ENCODE measurements around the gene NUDT9. TPM values are rescaled to one million over a fixed set of nuclear protein-coding genes. Genes with fewer than 3 reads are reported as not detected.
A peak's percentile ranks its signal among the peaks of the same experiment; 100 is the strongest.

Gene NUDT9
- total RNA-seq, 1 donor from 2014 or later, result 33.7 TPM

GRCh38 chr4:87390551-87390890 lies 31.9 kb upstream of the NUDT9 start:
- peaks cover 2% of the 10 kb centered on the region for H3K4me1 ChIP-seq (ENCODE audit: insufficient read depth, low read length)
- H3K36me3 ChIP-seq (ENCODE audit: insufficient read depth, low read length), result no peaks in the 10 kb centered on the region
- FAIRE-seq, result no peak
- Mint-ChIP-seq H3K27me3 (ENCODE audit: low read depth, unreplicated experiment) (no peaks in the 10 kb centered on the region), H3K9me3 (ENCODE audit: unreplicated experiment) (no peaks in the 10 kb centered on the region), H3K27ac (ENCODE audit: unreplicated experiment) (peak overlapping the region; percentile 88), H3K4me3 (ENCODE audit: unreplicated experiment) (peak overlapping the region; percentile 91), H3K4me1 (ENCODE audit: low read depth, unreplicated experiment) (peaks cover 14% of the 10 kb centered on the region), H3K36me3 (ENCODE audit: low read depth, unreplicated experiment) (peaks cover 2% of the 10 kb centered on the region)
- peak overlapping the region; percentile 82 for H3K4me2 ChIP-seq (ENCODE audit: low read length)
- no peaks in the 10 kb centered on the region for H4K20me1 ChIP-seq (ENCODE audit: insufficient read depth, low read length)
- H3K79me2 ChIP-seq (ENCODE audit: insufficient read depth, low read length), result peaks cover 14% of the 10 kb centered on the region
- peak overlapping the region; percentile 89 for H3K9ac ChIP-seq (ENCODE audit: low read length)
- TF ChIP-seq EZH2 (IDR thresholded peaks at IDR 0.05; ENCODE audit: insufficient read depth, low read length) (no peak), CTCF (IDR thresholded peaks at IDR 0.05; ENCODE audit: insufficient read depth, low read depth, low read length) (no peak)
- no peaks in the 10 kb centered on the region for H3K9me3 ChIP-seq (ENCODE audit: insufficient read depth, low read depth, low read length)
- no peak for DNase-seq (ENCODE audit: low read depth)
- peak overlapping the region; percentile 68 for H3K27ac ChIP-seq (ENCODE audit: low read depth, low read length)
- H3K27me3 ChIP-seq (ENCODE audit: insufficient read depth, low read length), result no peaks in the 10 kb centered on the region
- H2AFZ ChIP-seq (ENCODE audit: low read depth, low read length), result peak overlapping the region; percentile 95
- peak overlapping the region; percentile 82 for H3K4me3 ChIP-seq (ENCODE audit: insufficient read depth, low read depth, low read length)

- Mint-ChIP-seq H3K36me3 (ENCODE audit: low read depth, unreplicated experiment) (peaks cover 2% of the 10 kb centered on the region), H3K4me3 (ENCODE audit: unreplicated experiment) (peak within 1 kb of the TSS; percentile 91), H3K4me1 (ENCODE audit: low read depth, unreplicated experiment) (peaks cover 14% of the 10 kb centered on the region), H3K27me3 (ENCODE audit: low read depth, unreplicated experiment) (no peaks in the 10 kb centered on the region), H3K9me3 (ENCODE audit: unreplicated experiment) (no peaks in the 10 kb centered on the region), H3K27ac (ENCODE audit: unreplicated experiment) (peak within 1 kb of the TSS; percentile 88)
- no peak for TF ChIP-seq CTCF (IDR thresholded peaks at IDR 0.05; ENCODE audit: insufficient read depth, low read depth, low read length)
- TF ChIP-seq EZH2 (IDR thresholded peaks at IDR 0.05; ENCODE audit: insufficient read depth, low read length), result no peak
- Histone ChIP-seq H2AFZ (ENCODE audit: low read depth, low read length) (peak within 1 kb of the TSS; percentile 95), H3K36me3 (ENCODE audit: insufficient read depth, low read length) (no peaks in the 10 kb centered on the region), H3K4me1 (ENCODE audit: insufficient read depth, low read length) (peaks cover 2% of the 10 kb centered on the region), H3K27ac (ENCODE audit: low read depth, low read length) (peak within 1 kb of the TSS; percentile 68), H3K9ac (ENCODE audit: low read length) (peak within 1 kb of the TSS; percentile 89), H4K20me1 (ENCODE audit: insufficient read depth, low read length) (no peaks in the 10 kb centered on the region), H3K4me2 (ENCODE audit: low read length) (peak within 1 kb of the TSS; percentile 82), H3K79me2 (ENCODE audit: insufficient read depth, low read length) (peaks cover 14% of the 10 kb centered on the region), H3K4me3 (ENCODE audit: insufficient read depth, low read depth, low read length) (peak within 1 kb of the TSS; percentile 82), H3K9me3 (ENCODE audit: insufficient read depth, low read depth, low read length) (no peaks in the 10 kb centered on the region), H3K27me3 (ENCODE audit: insufficient read depth, low read length) (no peaks in the 10 kb centered on the region)
- DNase-seq (ENCODE audit: low read depth) (peak; percentile 90), FAIRE-seq (peak; percentile 84)
Observed at GRCh38 chr4:87390891-87391575, 31.3 kb upstream of the NUDT9 start, which contains the start of gene HSD17B11. Gene HSD17B11, minus strand, starts transcription at chr4:87391188. Its CDS starts 118 bp downstream, at chr4:87391070.

- Histone ChIP-seq H3K4me1 (ENCODE audit: insufficient read depth, low read length) (peaks cover 2% of the 10 kb centered on the region), H3K79me2 (ENCODE audit: insufficient read depth, low read length) (peaks cover 14% of the 10 kb centered on the region), H4K20me1 (ENCODE audit: insufficient read depth, low read length) (no peaks in the 10 kb centered on the region), H3K4me3 (ENCODE audit: insufficient read depth, low read depth, low read length) (peak overlapping the region; percentile 82), H3K36me3 (ENCODE audit: insufficient read depth, low read length) (no peaks in the 10 kb centered on the region), H3K4me2 (ENCODE audit: low read length) (peak overlapping the region; percentile 82), H3K9ac (ENCODE audit: low read length) (peak overlapping the region; percentile 89), H2AFZ (ENCODE audit: low read depth, low read length) (peak overlapping the region; percentile 95), H3K9me3 (ENCODE audit: insufficient read depth, low read depth, low read length) (no peaks in the 10 kb centered on the region), H3K27me3 (ENCODE audit: insufficient read depth, low read length) (no peaks in the 10 kb centered on the region), H3K27ac (ENCODE audit: low read depth, low read length) (peak overlapping the region; percentile 68)
- Mint-ChIP-seq H3K4me1 (ENCODE audit: low read depth, unreplicated experiment) (peaks cover 14% of the 10 kb centered on the region), H3K27ac (ENCODE audit: unreplicated experiment) (peak overlapping the region; percentile 88), H3K9me3 (ENCODE audit: unreplicated experiment) (no peaks in the 10 kb centered on the region), H3K27me3 (ENCODE audit: low read depth, unreplicated experiment) (no peaks in the 10 kb centered on the region), H3K4me3 (ENCODE audit: unreplicated experiment) (peak overlapping the region; percentile 91), H3K36me3 (ENCODE audit: low read depth, unreplicated experiment) (peaks cover 2% of the 10 kb centered on the region)
- TF ChIP-seq EZH2 (IDR thresholded peaks at IDR 0.05; ENCODE audit: insufficient read depth, low read length) (no peak), CTCF (IDR thresholded peaks at IDR 0.05; ENCODE audit: insufficient read depth, low read depth, low read length) (no peak)
- DNase-seq (ENCODE audit: low read depth) (no peak), FAIRE-seq (no peak)
Observed at GRCh38 chr4:87391576-87392054, 30.8 kb upstream of the NUDT9 start.

All from astrocyte (in vitro differentiated cells and primary cell).